ENCODE results near the gene LALBA. TPM values are rescaled to one million over a fixed set of nuclear protein-coding genes. Genes with fewer than 3 reads are reported as not detected.

LALBA gene
- polyA plus RNA-seq, 1 of the 3 experiments (the other 2 are of a cell fraction): not detected

Other genes with a start within 250 kb of the LALBA start
- 1.9 and 2.8 TPM in 2 replicates for gene ZNF641, start 219.1 kb downstream of the LALBA start, polyA plus RNA-seq (2012; rRNA removed)
- not detected in 2 replicates for gene ANP32D, start 97.5 kb downstream of the LALBA start, polyA plus RNA-seq (2012; rRNA removed)
- not detected in 2 replicates for gene C12orf54, start 87.5 kb downstream of the LALBA start, polyA plus RNA-seq (2012; rRNA removed)
- not detected in 2 replicates for gene OR8S1, start 44.4 kb downstream of the LALBA start, polyA plus RNA-seq (2012; rRNA removed)
- gene KANSL2, start 112.2 kb upstream of the LALBA start, polyA plus RNA-seq (2012; rRNA removed): 32.8 and 35.3 TPM in 2 replicates
- gene CCNT1, start 146.7 kb upstream of the LALBA start, polyA plus RNA-seq (2012; rRNA removed): 7.2 and 10.9 TPM in 2 replicates
- gene ADCY6, start 219.0 kb upstream of the LALBA start, polyA plus RNA-seq (2012; rRNA removed): 36.0 and 46.4 TPM in 2 replicates
- gene CACNB3, start 248.4 kb upstream of the LALBA start, polyA plus RNA-seq (2012; rRNA removed): 25.6 and 34.6 TPM in 2 replicates

All from SK-N-SH (cell line).